HG03342 (cell line): Measurements from ENCODE around the gene CTNNA2.

Experiments used
- ATAC-seq: cut with Tn5 transposase; IDR thresholded peaks from one replicate; pipeline ENCODE4 v1.9.1; 2021; ENCODE audit warnings: mild to moderate bottlenecking, moderate library complexity; ENCODE audit not compliant: unreplicated experiment

CTNNA2 gene

GRCh38 chr2:79700651-79701050 lies 187.8 kb downstream of the CTNNA2 start:
- ATAC-seq, result no peak

- no peak for ATAC-seq
Measured at GRCh38 chr2:79702905-79703304, 190.1 kb downstream of the CTNNA2 start.

- no peak for ATAC-seq
Measured at GRCh38 chr2:79711098-79711497, 198.2 kb downstream of the CTNNA2 start.

- ATAC-seq, result no peak
Measured at GRCh38 chr2:79713131-79713785, 200.4 kb downstream of the CTNNA2 start.

GRCh38 chr2:79714283-79714682 lies 201.4 kb downstream of the CTNNA2 start:
- no peak for ATAC-seq

GRCh38 chr2:79715338-79715737 lies 202.5 kb downstream of the CTNNA2 start:
- no peak for ATAC-seq

GRCh38 chr2:79716266-79716665 lies 203.4 kb downstream of the CTNNA2 start:
- ATAC-seq, result no peak

- ATAC-seq, result no peak
Measured at GRCh38 chr2:79717364-79718007, 204.6 kb downstream of the CTNNA2 start.

GRCh38 chr2:79721061-79721460 lies 208.2 kb downstream of the CTNNA2 start:
- no peak for ATAC-seq

- ATAC-seq, result no peak
Measured at GRCh38 chr2:79721966-79722365, 209.1 kb downstream of the CTNNA2 start.

- ATAC-seq, result no peak
Measured at GRCh38 chr2:79723830-79724229, 211.0 kb downstream of the CTNNA2 start.

GRCh38 chr2:79729532-79729931 lies 216.7 kb downstream of the CTNNA2 start:
- ATAC-seq, result no peak

- ATAC-seq, result no peak
Measured at GRCh38 chr2:79734518-79734917, 221.7 kb downstream of the CTNNA2 start.

GRCh38 chr2:79740879-79741443 lies 228.1 kb downstream of the CTNNA2 start:
- no peak for ATAC-seq

GRCh38 chr2:79750321-79750720 lies 237.5 kb downstream of the CTNNA2 start:
- no peak for ATAC-seq

GRCh38 chr2:79757526-79757925 lies 244.7 kb downstream of the CTNNA2 start:
- ATAC-seq, result no peak

- no peak for ATAC-seq
Measured at GRCh38 chr2:79758042-79758441, 245.2 kb downstream of the CTNNA2 start.

GRCh38 chr2:79758749-79759282 lies 246.0 kb downstream of the CTNNA2 start:
- ATAC-seq, result no peak

GRCh38 chr2:79770926-79771325 lies 258.1 kb downstream of the CTNNA2 start:
- no peak for ATAC-seq

- no peak for ATAC-seq
Measured at GRCh38 chr2:79771493-79771892, 258.6 kb downstream of the CTNNA2 start.

- ATAC-seq, result no peak
Measured at GRCh38 chr2:79774016-79774415, 261.2 kb downstream of the CTNNA2 start.

GRCh38 chr2:79776461-79776860 lies 263.6 kb downstream of the CTNNA2 start:
- no peak for ATAC-seq
